Measurements from ENCODE around the gene UIMC1. TPM values are rescaled to one million over a fixed set of nuclear protein-coding genes. Genes with fewer than 3 reads are reported as not detected.

UIMC1 gene
- total RNA-seq, 4 donors from 2014 or later = 19.2 to 37.3 (median 23.2) TPM

DNA sequence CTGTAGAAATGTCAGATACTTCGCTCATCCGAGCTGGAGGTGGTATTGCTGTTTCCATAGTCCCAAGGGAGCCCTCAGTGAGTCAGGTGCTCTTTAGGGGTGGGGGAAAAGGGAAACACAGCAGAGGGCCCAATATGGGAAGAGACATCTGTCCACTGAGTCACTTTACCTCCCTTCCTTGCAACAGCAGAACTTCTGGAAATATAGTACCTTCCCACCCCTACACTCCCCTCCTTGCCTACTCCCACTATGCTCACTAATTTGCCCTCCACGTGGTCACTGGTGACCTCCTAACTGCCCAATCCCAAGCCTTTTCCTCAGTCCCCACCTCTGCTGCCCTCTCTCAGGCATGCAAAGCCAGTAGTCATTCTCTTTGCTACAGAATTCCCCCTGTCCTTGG lies 109.3 kb downstream of the UIMC1 start:
- Histone ChIP-seq H3K27ac (no peak overlapping the region), H3K36me3 (peaks cover 1% of the 10 kb centered on the region), H3K9me3 (no peaks in the 10 kb centered on the region), H3K4me1 (no peaks in the 10 kb centered on the region), H3K27me3 (no peaks in the 10 kb centered on the region), H3K4me3 (no peak overlapping the region)
- no peak for TF ChIP-seq POLR2A (IDR thresholded peaks at IDR 0.05)
- no peak for TF ChIP-seq EP300 (IDR thresholded peaks at IDR 0.05)
- TF ChIP-seq POLR2AphosphoS5 (IDR thresholded peaks at IDR 0.05) = no peak
- TF ChIP-seq, protein P1, sequence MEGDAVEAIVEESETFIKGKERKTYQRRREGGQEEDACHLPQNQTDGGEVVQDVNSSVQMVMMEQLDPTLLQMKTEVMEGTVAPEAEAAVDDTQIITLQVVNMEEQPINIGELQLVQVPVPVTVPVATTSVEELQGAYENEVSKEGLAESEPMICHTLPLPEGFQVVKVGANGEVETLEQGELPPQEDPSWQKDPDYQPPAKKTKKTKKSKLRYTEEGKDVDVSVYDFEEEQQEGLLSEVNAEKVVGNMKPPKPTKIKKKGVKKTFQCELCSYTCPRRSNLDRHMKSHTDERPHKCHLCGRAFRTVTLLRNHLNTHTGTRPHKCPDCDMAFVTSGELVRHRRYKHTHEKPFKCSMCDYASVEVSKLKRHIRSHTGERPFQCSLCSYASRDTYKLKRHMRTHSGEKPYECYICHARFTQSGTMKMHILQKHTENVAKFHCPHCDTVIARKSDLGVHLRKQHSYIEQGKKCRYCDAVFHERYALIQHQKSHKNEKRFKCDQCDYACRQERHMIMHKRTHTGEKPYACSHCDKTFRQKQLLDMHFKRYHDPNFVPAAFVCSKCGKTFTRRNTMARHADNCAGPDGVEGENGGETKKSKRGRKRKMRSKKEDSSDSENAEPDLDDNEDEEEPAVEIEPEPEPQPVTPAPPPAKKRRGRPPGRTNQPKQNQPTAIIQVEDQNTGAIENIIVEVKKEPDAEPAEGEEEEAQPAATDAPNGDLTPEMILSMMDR (IDR thresholded peaks at IDR 0.05) = no peak
- DNase-seq (ENCODE audit: low spot score in 2 of 2) = no peak
- 57% methylated on average over 3 of the region's 3 CpGs for WGBS

DNA sequence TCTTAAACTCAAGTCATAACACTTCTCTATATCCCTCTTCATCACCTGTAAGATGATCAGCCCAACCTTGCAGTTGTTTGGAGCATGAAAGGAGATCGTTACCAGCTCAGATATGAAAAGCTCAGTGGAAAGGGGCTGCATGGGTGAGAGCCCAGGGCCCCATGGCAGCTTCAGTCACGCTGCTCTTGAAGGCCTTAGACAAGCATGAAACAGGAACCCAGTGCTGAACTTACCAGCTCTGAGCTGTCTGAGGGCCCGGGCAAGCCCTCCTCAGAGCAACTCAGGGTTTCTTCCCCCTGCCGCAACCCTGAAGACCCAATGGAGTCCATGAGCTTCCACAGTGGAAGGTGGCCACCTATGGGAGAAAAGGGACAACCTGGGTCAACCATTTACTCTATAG lies 110.7 kb downstream of the UIMC1 start:
- WGBS = 84% methylated on average over 3 of the region's 4 CpGs
- H3K36me3 ChIP-seq = no peaks in the 10 kb centered on the region
- no peaks in the 10 kb centered on the region for H3K27me3 ChIP-seq
- H3K4me3 ChIP-seq = no peak overlapping the region
- H3K27ac ChIP-seq = no peak overlapping the region
- TF ChIP-seq, protein P1 (IDR thresholded peaks at IDR 0.05) = no peak
- TF ChIP-seq EP300 (IDR thresholded peaks at IDR 0.05) (no peak), POLR2AphosphoS5 (IDR thresholded peaks at IDR 0.05) (no peak), POLR2A (IDR thresholded peaks at IDR 0.05) (no peak)
- H3K4me1 ChIP-seq = no peaks in the 10 kb centered on the region
- no peaks in the 10 kb centered on the region for H3K9me3 ChIP-seq
- no peak for DNase-seq (ENCODE audit: low spot score in 2 of 2)

DNA sequence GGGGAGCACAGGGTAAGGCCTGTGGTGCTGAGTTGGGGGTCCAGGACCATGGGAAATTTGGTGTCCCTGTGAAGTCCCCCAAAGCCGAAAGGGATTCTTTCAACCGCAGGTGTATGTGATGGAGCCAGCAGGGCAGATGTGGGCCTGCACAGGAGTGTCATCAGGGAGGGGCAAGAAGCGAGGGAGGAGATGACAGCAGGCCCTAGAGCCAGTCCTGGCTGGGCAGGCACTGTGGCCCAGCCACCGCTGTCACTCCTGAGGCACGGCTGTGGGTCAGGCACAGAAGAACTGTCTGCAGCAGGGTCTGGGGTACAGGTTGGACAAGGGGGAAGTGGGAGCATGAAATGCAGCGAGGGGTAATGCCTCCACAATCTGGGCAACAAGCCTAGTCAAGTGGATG lies 112.3 kb downstream of the UIMC1 start:
- DNase-seq (ENCODE audit: low spot score in 2 of 2) = no peak
- H3K9me3 ChIP-seq = no peaks in the 10 kb centered on the region
- H3K4me3 ChIP-seq = no peak overlapping the region
- no peaks in the 10 kb centered on the region for H3K27me3 ChIP-seq
- no peaks in the 10 kb centered on the region for H3K36me3 ChIP-seq
- H3K27ac ChIP-seq = no peak overlapping the region
- 82% methylated on average over 6 of the region's 6 CpGs for WGBS
- no peaks in the 10 kb centered on the region for H3K4me1 ChIP-seq
- no peak for TF ChIP-seq EP300 (IDR thresholded peaks at IDR 0.05)
- TF ChIP-seq POLR2A (IDR thresholded peaks at IDR 0.05) = no peak
- no peak for TF ChIP-seq POLR2AphosphoS5 (IDR thresholded peaks at IDR 0.05)
- TF ChIP-seq, protein P1 (IDR thresholded peaks at IDR 0.05) = no peak

DNA sequence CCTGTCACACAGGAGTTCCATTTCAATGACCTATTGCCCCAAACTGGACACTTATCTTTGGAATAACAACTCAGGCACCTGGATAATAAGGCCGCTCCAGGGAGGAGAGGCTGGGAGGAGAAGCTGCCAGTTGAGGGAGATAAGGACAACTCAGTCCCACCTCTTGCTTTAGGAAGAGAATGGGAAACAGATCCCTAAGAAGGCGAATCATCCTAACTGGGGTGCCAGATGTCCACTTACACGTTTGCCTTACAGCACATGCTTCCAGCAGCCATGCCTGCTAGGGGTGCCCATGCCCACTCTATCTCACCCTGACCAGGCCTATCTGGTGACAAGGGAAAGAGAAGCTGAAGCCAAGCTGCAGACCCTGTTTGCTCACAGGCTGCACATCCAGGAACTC lies 113.9 kb downstream of the UIMC1 start:
- TF ChIP-seq, protein P1 (IDR thresholded peaks at IDR 0.05) = no peak
- no peak for TF ChIP-seq EP300 (IDR thresholded peaks at IDR 0.05)
- TF ChIP-seq POLR2A (IDR thresholded peaks at IDR 0.05) = no peak
- TF ChIP-seq POLR2AphosphoS5 (IDR thresholded peaks at IDR 0.05) = no peak
- Histone ChIP-seq H3K4me3 (no peak overlapping the region), H3K9me3 (no peaks in the 10 kb centered on the region), H3K4me1 (no peaks in the 10 kb centered on the region), H3K36me3 (no peaks in the 10 kb centered on the region), H3K27ac (no peak overlapping the region), H3K27me3 (no peaks in the 10 kb centered on the region)
- WGBS = 57% methylated on average over 3 of the region's 3 CpGs
- no peak for DNase-seq (ENCODE audit: low spot score in 2 of 2)

DNA sequence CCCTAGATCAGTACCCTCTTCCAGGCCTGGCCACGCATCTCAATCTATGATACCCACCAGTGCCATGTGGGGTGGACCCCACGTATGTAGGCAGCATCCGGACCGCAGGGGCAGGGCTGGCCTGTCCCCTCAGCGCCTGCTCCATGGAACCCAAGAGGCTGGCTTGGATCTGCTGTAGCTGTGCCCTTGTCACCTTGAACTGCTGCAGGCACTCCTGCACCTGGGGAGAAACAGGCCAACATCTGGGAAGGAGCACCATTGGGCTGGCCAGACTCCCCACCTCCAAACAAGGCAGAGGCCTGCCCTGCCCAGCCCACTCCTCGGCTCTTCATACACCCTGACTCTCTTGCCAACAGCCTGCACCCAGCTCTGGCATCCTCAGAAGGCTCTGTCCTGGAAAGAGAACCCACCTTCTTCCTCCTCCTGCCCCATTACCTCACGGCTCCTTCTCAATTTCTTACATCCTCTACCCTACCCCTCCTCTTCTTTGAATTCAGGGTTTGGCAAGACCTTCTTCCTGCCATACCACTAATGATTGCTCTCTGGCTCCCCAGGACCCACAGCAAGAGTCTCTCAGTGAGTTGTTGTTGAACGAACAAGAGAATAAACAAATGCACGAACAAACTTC lies 115.1 kb downstream of the UIMC1 start:
- DNase-seq (ENCODE audit: low spot score in 2 of 2) = no peak
- no peaks in the 10 kb centered on the region for H3K4me1 ChIP-seq
- 74% methylated on average over 9 of the region's 9 CpGs for WGBS
- no peaks in the 10 kb centered on the region for H3K27me3 ChIP-seq
- TF ChIP-seq POLR2AphosphoS5 (IDR thresholded peaks at IDR 0.05) (no peak), POLR2A (IDR thresholded peaks at IDR 0.05) (no peak), EP300 (IDR thresholded peaks at IDR 0.05) (no peak)
- TF ChIP-seq, protein P1 (IDR thresholded peaks at IDR 0.05) = no peak
- no peak overlapping the region for H3K27ac ChIP-seq
- H3K4me3 ChIP-seq = no peak overlapping the region
- no peaks in the 10 kb centered on the region for H3K9me3 ChIP-seq
- no peaks in the 10 kb centered on the region for H3K36me3 ChIP-seq
